A549 treated with CpdA at 1 μM for 4 hours (cell line): Measurements from ENCODE around the gene CLMP. TPM values are rescaled to one million over a fixed set of nuclear protein-coding genes. Genes with fewer than 3 reads are reported as not detected.

Source experiments
- total RNA-seq: library from RNA; stranded (reverse); fragments of 200-300 nt; extraction: Qiagen RNA extraction; gene quantifications from 5 replicates; pipeline ENCODE4 v1.2.3, GENCODE V29; 2022; ENCODE audit warnings: low read depth

The CLMP gene, protein sequence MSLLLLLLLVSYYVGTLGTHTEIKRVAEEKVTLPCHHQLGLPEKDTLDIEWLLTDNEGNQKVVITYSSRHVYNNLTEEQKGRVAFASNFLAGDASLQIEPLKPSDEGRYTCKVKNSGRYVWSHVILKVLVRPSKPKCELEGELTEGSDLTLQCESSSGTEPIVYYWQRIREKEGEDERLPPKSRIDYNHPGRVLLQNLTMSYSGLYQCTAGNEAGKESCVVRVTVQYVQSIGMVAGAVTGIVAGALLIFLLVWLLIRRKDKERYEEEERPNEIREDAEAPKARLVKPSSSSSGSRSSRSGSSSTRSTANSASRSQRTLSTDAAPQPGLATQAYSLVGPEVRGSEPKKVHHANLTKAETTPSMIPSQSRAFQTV
- total RNA-seq, result 22.8 to 35.9 TPM (median 31.0 TPM) in 5 replicates

DNA sequence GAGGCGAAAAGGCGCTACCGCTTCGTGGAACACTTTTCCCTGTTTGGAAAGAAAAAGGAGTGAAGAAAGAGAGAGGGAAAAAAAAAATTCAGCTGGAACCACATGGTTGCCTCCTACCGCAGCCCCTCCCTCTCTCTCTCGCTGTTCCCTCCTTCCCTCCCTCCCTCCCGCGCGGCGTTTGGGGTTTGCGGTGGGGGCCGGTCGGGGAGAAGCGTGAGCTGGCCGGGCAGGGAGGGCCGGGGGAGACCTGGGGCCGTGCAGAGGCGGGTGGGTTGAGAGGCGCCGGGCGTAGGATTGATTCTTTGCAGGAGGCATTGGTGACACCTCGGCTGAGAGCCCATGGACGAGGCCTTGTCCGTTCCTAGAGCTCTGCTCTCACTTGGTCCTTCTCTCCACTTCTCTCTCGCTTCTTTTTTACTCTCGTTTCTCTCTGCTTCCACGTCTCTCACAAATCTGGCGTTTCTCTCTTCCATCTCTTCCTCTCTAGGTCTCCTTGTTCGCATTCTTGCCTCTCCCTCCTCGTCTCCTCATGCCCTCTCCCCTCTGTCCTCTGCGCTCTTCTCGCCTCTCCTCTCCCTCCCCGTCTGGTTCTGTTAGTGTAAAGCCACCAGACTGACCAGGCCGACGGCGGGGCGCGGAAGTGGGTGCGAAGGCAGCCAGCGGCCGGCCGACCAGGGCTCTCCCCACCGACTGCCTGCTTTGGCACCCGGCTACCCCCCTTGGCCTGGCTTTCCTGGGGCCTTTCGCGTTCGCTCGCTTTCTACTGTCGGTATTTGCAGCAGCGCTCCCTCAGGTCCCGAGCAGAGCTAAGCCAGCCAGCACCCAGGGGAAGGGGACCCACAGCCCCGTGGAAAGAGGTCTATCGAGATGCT is at the start of gene CLMP:
Gene CLMP (minus strand): TSS at position 61 of the 872 bp plus-strand sequence. CDS start 308 bp downstream, outside the sequence.

DNA sequence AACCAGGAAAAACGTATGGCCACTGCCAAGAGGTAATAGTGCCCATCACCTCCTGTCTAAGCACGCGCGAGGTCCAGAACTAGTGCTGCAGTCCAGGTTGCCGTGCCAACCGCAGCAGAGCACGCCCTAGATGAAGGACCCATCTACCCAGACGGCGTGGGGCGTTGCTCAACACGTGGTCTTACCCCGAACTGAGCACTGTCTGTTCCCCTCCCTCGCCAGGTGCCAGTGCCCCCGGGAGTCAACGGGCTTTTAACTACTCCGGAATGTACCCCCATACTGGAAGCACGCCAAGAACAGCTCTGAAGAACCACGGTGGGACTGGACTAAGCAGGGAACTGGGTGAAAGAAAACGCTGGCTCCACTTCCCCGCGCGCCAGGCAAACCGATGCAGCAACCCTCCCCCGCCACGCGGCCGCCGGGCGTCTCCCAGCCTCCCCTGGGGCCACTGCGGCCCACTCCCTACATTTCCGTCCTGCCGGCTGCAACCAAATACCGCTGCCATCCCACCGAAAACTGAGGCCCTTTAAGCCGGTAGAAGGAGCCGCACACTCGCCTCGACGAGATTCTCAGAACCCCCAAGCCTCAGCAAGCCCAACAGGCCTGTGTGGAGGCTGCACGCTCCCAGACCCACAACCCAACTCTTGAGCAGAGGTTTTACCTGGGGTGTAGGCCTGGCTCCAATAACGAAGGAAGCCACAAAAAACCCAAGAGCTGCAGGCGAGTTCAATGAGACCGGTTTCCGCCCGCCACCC is 133.5 kb downstream of the CLMP start, which contains the start of gene HSPA8:
Gene HSPA8 (minus strand): TSS at position 734 of the 755 bp plus-strand sequence. CDS start 812 bp downstream, outside the sequence.

Other genes starting within 250 kb of the CLMP start
- not detected in 5 replicates for gene BSX, start 213.4 kb downstream of the CLMP start, total RNA-seq
- gene HSPA8, start 133.1 kb downstream of the CLMP start, total RNA-seq, result 1,734 to 2,080 TPM (median 1,815 TPM) in 5 replicates
- 31.6 to 48.8 TPM (median 46.6 TPM) in 5 replicates for gene GRAMD1B, start 235.0 kb upstream of the CLMP start, total RNA-seq